OCI-LY7 (cell line): Measurements from ENCODE around the gene B3GALNT2. TPM values are rescaled to one million over a fixed set of nuclear protein-coding genes. Genes with fewer than 3 reads are reported as not detected.

ENCODE experiments used
- BruUV-seq: library from RNA; stranded (reverse); fragments of 400-500 nt; replicated peaks from 2 replicates; lab custom pipeline; 2021; lab: Mats Ljungman, UMichigan
- CTCF ChIA-PET: fragments of 300-600 bp; sonication (Branson Sonifier 250); formaldehyde crosslinking; loops from one replicate; lab custom pipeline; 2022; ENCODE audit warnings: antibody characterized with exemption; ENCODE audit not compliant: unreplicated experiment; lab: Charles Lee
- POLR2A ChIA-PET: fragments of 300-600 bp; sonication (Branson Sonifier 250); formaldehyde crosslinking; loops from one replicate; lab custom pipeline; 2022; ENCODE audit warnings: antibody characterized with exemption; lab: Charles Lee
- DNase-seq: peaks from one replicate; pipeline ENCODE4 v3.0.0-alpha.2; 2015; ENCODE audit warnings: low spot score
- H2AFZ ChIP-seq: fragments of 200-600 bp; sonication (generic), shearing (Covaris generic); 2 replicates; pipeline ENCODE4 v1.6.1; 2014; ENCODE audit warnings: mild to moderate bottlenecking, antibody characterized with exemption, low read length, moderate library complexity
- H3K27ac ChIP-seq: fragments of 200-600 bp; sonication (generic); 2 replicates; pipeline ENCODE4 v1.5.1; 2014; ENCODE audit warnings: mixed run types, low read depth, mild to moderate bottlenecking, moderate library complexity, low read length, inconsistent platforms; ENCODE audit not compliant: poor library complexity, severe bottlenecking
- H3K36me3 ChIP-seq: fragments of 200-600 bp; sonication (generic); 2 replicates; pipeline ENCODE4 v1.6.1; 2014; ENCODE audit warnings: mild to moderate bottlenecking, antibody characterized with exemption, low read length, moderate library complexity, mixed read lengths; ENCODE audit not compliant: insufficient read depth
- H3K4me1 ChIP-seq: fragments of 200-600 bp; sonication (generic); 2 replicates; pipeline ENCODE4 v1.5.1; 2014; ENCODE audit warnings: mild to moderate bottlenecking, low read length; ENCODE audit not compliant: insufficient read depth, poor library complexity, severe bottlenecking
- H3K4me2 ChIP-seq: fragments of 200-600 bp; sonication (generic); 2 replicates; pipeline ENCODE4 v1.6.1; 2014; ENCODE audit warnings: mild to moderate bottlenecking, low read length
- H3K4me3 ChIP-seq: fragments of 200-600 bp; sonication (generic); 2 replicates; pipeline ENCODE4 v1.5.1; 2014; ENCODE audit warnings: mild to moderate bottlenecking, low read depth, low read length; ENCODE audit not compliant: poor library complexity, severe bottlenecking
- H3K79me2 ChIP-seq: fragments of 200-600 bp; sonication (generic); 2 replicates; pipeline ENCODE4 v1.6.1; 2016; ENCODE audit warnings: low read depth, mild to moderate bottlenecking, low read length, moderate library complexity, mixed read lengths; ENCODE audit not compliant: insufficient read depth
- H3K9me2 ChIP-seq: fragments of 200-600 bp; sonication (generic); 2 replicates; pipeline ENCODE4 v1.6.1; 2016; ENCODE audit warnings: mild to moderate bottlenecking, low read length, mixed read lengths; ENCODE audit not compliant: insufficient read depth
- H3K9me3 ChIP-seq: fragments of 200-600 bp; sonication (generic); 2 replicates; pipeline ENCODE4 v1.6.1; 2014; ENCODE audit warnings: mild to moderate bottlenecking, mixed run types, low read length, mixed read lengths
- H4K20me1 ChIP-seq: fragments of 200-600 bp; sonication (generic); 2 replicates; pipeline ENCODE4 v1.6.1; 2014; ENCODE audit warnings: mild to moderate bottlenecking, antibody characterized with exemption, low read length, moderate library complexity, mixed read lengths; ENCODE audit not compliant: insufficient read depth
- CTCF ChIP-seq: fragments of 200-600 bp; sonication (generic); conservative IDR thresholded peaks from 2 replicates; pipeline ENCODE4 v1.5.1; 2014; ENCODE audit warnings: mild to moderate bottlenecking, antibody characterized with exemption, low read length, moderate library complexity, mixed read lengths
- EZH2phosphoT487 ChIP-seq: fragments of 200-600 bp; sonication (generic); IDR thresholded peaks from 2 replicates; pipeline ENCODE4 v1.6.1; 2018; ENCODE audit warnings: low read depth, borderline replicate concordance, mild to moderate bottlenecking, mixed run types, antibody characterized with exemption, low read length, moderate library complexity, mixed read lengths
- intact Hi-C: fragments of 100-400 bp; cut with micrococcal nuclease; formaldehyde crosslinking; loops from one replicate; pipeline ENCODE4 v1.10.0; 2022; ENCODE audit not compliant: unreplicated experiment
- total RNA-seq, 2 experiments: library from RNA; depleted of rRNA in 1 of 2; stranded (reverse); fragments of >200 nt in 1 of 2; shearing (Covaris generic) in 1 of 2; gene quantifications; 2 replicates each; pipeline ENCODE4 v1.2.3, GENCODE V29; 2014 to 2022

B3GALNT2 gene
- total RNA-seq, 2 experiments from 2014 or later = 18.6 to 24.3 TPM

- Histone ChIP-seq H3K9me3 (no peaks in the 10 kb centered on the region), H4K20me1 (no peaks in the 10 kb centered on the region), H3K4me3 (no peak overlapping the region), H3K79me2 (no peaks in the 10 kb centered on the region), H3K4me2 (no peak overlapping the region), H3K4me1 (no peaks in the 10 kb centered on the region), H3K9me2 (no peaks in the 10 kb centered on the region), H3K36me3 (no peaks in the 10 kb centered on the region), H3K27ac (no peak overlapping the region), H2AFZ (no peak overlapping the region)
- intact Hi-C loops = no loop called here
- DNase-seq = no peak
- ChIA-PET CTCF (interaction anchor here (0.6 kb wide), 1 partner anchor 94 kb away, joined by 3 read pairs; no protein-coding TSS in a partner anchor), POLR2A (interaction anchor here (0.6 kb wide), 1 partner anchor 164 kb away, joined by 3 read pairs; no protein-coding TSS in a partner anchor)
- TF ChIP-seq CTCF = no peak
- TF ChIP-seq EZH2phosphoT487 = no peak
- no TSS peak for BruUV-seq
Measured at GRCh38 chr1:235425357-235425756, 78.9 kb downstream of the B3GALNT2 start.

- BruUV-seq = no TSS peak
- Histone ChIP-seq H3K27ac (no peak overlapping the region), H3K79me2 (no peaks in the 10 kb centered on the region), H3K4me1 (no peaks in the 10 kb centered on the region), H2AFZ (no peak overlapping the region), H3K36me3 (no peaks in the 10 kb centered on the region), H3K9me3 (no peaks in the 10 kb centered on the region), H3K4me2 (peak overlapping the region; percentile 31; the same call in 1 of the 2 replicates), H3K4me3 (no peak overlapping the region), H3K9me2 (no peaks in the 10 kb centered on the region), H4K20me1 (no peaks in the 10 kb centered on the region)
- ChIA-PET CTCF (interaction anchor here (0.6 kb wide), 2 partner anchors 116 to 233 kb away, joined by 3 read pairs; no protein-coding TSS in a partner anchor), POLR2A (interaction anchor here (0.6 to 0.7 kb wide), 3 partner anchors 11 to 241 kb away, joined by 3 to 6 read pairs (median 4); no protein-coding TSS in a partner anchor)
- no peak for DNase-seq
- intact Hi-C loops = no loop called here
- no peak for TF ChIP-seq EZH2phosphoT487
- TF ChIP-seq CTCF = no peak
Measured at GRCh38 chr1:235424092-235424491, 80.2 kb downstream of the B3GALNT2 start.

GRCh38 chr1:235423214-235423652 lies 81.0 kb downstream of the B3GALNT2 start:
- no TSS peak for BruUV-seq
- Histone ChIP-seq H3K4me3 (no peak overlapping the region), H3K79me2 (no peaks in the 10 kb centered on the region), H3K4me1 (no peaks in the 10 kb centered on the region), H3K9me3 (no peaks in the 10 kb centered on the region), H3K4me2 (peak overlapping the region; percentile 31; the same call in 1 of the 2 replicates), H3K27ac (no peak overlapping the region), H4K20me1 (no peaks in the 10 kb centered on the region), H3K36me3 (peaks cover 4% of the 10 kb centered on the region; the same call in 1 of the 2 replicates), H3K9me2 (no peaks in the 10 kb centered on the region), H2AFZ (no peak overlapping the region)
- CTCF ChIA-PET = no interaction called here
- POLR2A ChIA-PET = interaction anchor here (0.5 to 1.2 kb wide), 2 partner anchors 9 to 264 kb away, joined by 3 read pairs; no protein-coding TSS in a partner anchor
- intact Hi-C loops = no loop called here
- TF ChIP-seq EZH2phosphoT487 (no peak), CTCF (no peak)
- no peak for DNase-seq
